Heart left ventricle (tissue), 13 donors: Measurements from ENCODE around the gene PLAC9.

Source experiments
- CTCF ChIP-seq, 12 donors: fragments of 200-600 bp; sonication (generic) in 4 of 12; IDR thresholded peaks; one replicate each; pipeline versions ENCODE4 v1.5.0 to v1.8.0; 2018 to 2022; ENCODE audit warnings: antibody characterized with exemption in 12 of 12, mild to moderate bottlenecking in 5 of 12
- POLR2A ChIP-seq, 2 donors: fragments of 450-650 bp; IDR thresholded peaks; one replicate each; pipeline ENCODE4 v1.6.1; 2017; ENCODE audit warnings: antibody characterized with exemption in 2 of 2, mild to moderate bottlenecking in 2 of 2, moderate library complexity in 2 of 2
- donor health status: ischemic (EF 13 %, LVEDD 7.1; RV severe dilation, severe dysfunction).
- donor health status: DM: no; HTN: yes; CAD: no.
- donor health status: DM: no; HTN: no; CAD: no.
- donor health status: ischemic (EF 25% LVEDD 6.9; RV normal size, moderate dysfunction).
- donor health status: ischemic (EF 25% LVEDD 5.7; RV mildly dilated, moderate dysfunction).
- donor health status: ischemic (EF 35%, LVEDD 5.7; RV mildly dilated, moderate dysfunction).
- donor health status: nonischemic (EF 11% LVEDD 7.7; RV severe dilation, severe dysfunction).
- donor health status: DM: yes; HTN: yes; CAD: no.
- donor health status: PGD.
- donor health status: ischemic (EF 29% LVEDD 5.4; RV normal size, mild dysfunction).
- donor health status: nonischemic (EF 23%, LVEDD 6.1; RV moderate dilation, normal function).

- TF ChIP-seq CTCF (IDR thresholded peaks at IDR 0.05): no peak
- TF ChIP-seq POLR2A (IDR thresholded peaks at IDR 0.05): no peak
Observed at GRCh38 chr10:80100116-80100515, 32.4 kb upstream of the PLAC9 start.
